Ishikawa (cell line): ENCODE data around the gene PTGER1.

Experiments
- CEBPB ChIP-seq: IDR thresholded peaks from 2 replicates; pipeline ENCODE4 v1.6.1; 2012
- CREB1 ChIP-seq: IDR thresholded peaks from 2 replicates; pipeline ENCODE4 v1.6.1; 2012; ENCODE audit warnings: low read depth
- EGR1 ChIP-seq: IDR thresholded peaks from 2 replicates; pipeline ENCODE4 v1.6.1; 2012
- EP300 ChIP-seq: IDR thresholded peaks from 2 replicates; pipeline ENCODE4 v1.6.1; 2012; ENCODE audit warnings: borderline replicate concordance
- FOXM1 ChIP-seq: IDR thresholded peaks from 2 replicates; pipeline ENCODE4 v1.6.1; 2012; ENCODE audit warnings: low read depth, borderline replicate concordance
- MAX ChIP-seq: IDR thresholded peaks from 2 replicates; pipeline ENCODE4 v1.6.1; 2012
- NFIC ChIP-seq: IDR thresholded peaks from 2 replicates; pipeline ENCODE4 v1.6.1; 2012
- RAD21 ChIP-seq: IDR thresholded peaks from 2 replicates; pipeline ENCODE4 v1.6.1; 2012; ENCODE audit warnings: low read depth
- REST ChIP-seq: IDR thresholded peaks from 2 replicates; pipeline ENCODE4 v1.6.1; 2012; ENCODE audit warnings: low read depth, mild to moderate bottlenecking
- TAF1 ChIP-seq: IDR thresholded peaks from 2 replicates; pipeline ENCODE4 v1.6.1; 2012; ENCODE audit warnings: low read depth, mild to moderate bottlenecking
- TCF12 ChIP-seq: IDR thresholded peaks from 2 replicates; pipeline ENCODE4 v1.6.1; 2012; ENCODE audit warnings: low read depth
- TEAD4 ChIP-seq: IDR thresholded peaks from 2 replicates; pipeline ENCODE4 v1.6.1; 2012
- USF1 ChIP-seq: IDR thresholded peaks from 2 replicates; pipeline ENCODE4 v1.6.1; 2012
- YY1 ChIP-seq: IDR thresholded peaks from 2 replicates; pipeline ENCODE4 v1.6.1; 2012; ENCODE audit warnings: low read depth

- no peak for TF ChIP-seq YY1
- TF ChIP-seq TEAD4 = no peak
- TF ChIP-seq REST = no peak
- no peak for TF ChIP-seq MAX
- TF ChIP-seq EP300 = no peak
- no peak for TF ChIP-seq RAD21
- TF ChIP-seq USF1 = no peak
- no peak for TF ChIP-seq EGR1
- no peak for TF ChIP-seq CEBPB
- no peak for TF ChIP-seq FOXM1
- no peak for TF ChIP-seq CREB1
- TF ChIP-seq TAF1 = no peak
- TF ChIP-seq NFIC = no peak
- TF ChIP-seq TCF12 = no peak
Measured at GRCh38 chr19:14470031-14470876, 4.9 kb downstream of the PTGER1 start.
